ENCODE measurements around the gene ARID3A.

DNA sequence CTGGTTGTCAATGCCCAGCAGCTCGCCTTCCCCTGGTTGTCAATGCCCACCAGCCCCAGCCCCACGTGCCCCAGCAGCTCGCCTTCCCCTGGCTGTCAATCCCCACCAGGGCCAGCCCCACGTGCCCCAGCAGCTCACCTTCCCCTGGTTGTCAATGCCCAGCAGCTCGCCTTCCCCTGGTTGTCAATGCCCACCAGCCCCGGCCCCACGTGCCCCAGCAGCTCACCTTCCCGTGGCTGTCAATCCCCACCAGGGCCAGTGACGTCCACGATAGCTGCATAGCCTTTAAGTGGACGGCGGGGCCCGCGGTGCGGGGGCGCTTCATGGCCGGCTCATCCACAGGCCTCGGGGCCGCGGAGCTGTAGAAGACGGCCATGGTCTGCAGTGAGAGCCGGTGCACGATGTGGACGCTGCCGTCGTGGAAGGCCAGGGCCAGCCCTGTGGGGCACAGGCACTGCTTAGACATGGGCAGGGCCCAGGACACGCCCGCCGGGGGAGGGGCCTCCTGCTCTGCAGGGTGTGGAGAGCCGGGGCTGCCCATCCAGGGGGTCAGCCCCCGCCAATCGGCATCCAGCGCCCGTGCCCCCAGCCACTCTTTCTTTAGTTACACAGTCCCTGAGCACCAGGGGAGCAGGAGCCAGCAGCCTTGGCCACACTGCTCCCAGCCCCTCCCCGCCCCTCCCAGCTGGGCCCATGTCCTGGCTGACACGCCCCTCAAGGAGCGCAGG, 46.0 kb upstream of the ARID3A start:
- TF ChIP-seq CREM (IDR thresholded peaks at IDR 0.05) (no peak), CREM (CRISPR knock-in tag; IDR thresholded peaks at IDR 0.05) (no peak), ZNF282 (IDR thresholded peaks at IDR 0.05; ENCODE audit: partially characterized antibody) (no peak), POLR2AphosphoS5 (IDR thresholded peaks at IDR 0.05; ENCODE audit: low read depth, low read length) (no peak), RNF2 (conservative IDR thresholded peaks at IDR 0.05; ENCODE audit: low read depth) (no peak), POLR2A (IDR thresholded peaks at IDR 0.05; ENCODE audit: insufficient read depth in 1 of 2, low read depth in 2 of 2, low read length in 2 of 2) (0 out of 4 replicates have a peak, but pooled peaks of 1 of the 2 experiments have one; percentile 5), MEIS1 (CRISPR knock-in tag; IDR thresholded peaks at IDR 0.05; ENCODE audit: borderline replicate concordance) (no peak), NCOA1 (CRISPR knock-in tag; IDR thresholded peaks at IDR 0.05) (no peak), RFX5 (IDR thresholded peaks at IDR 0.05; ENCODE audit: low read depth, low read length) (no peak), EP300 (IDR thresholded peaks at IDR 0.05; ENCODE audit: low read depth in 2 of 2, low read length in 2 of 2) (no peak), EP300 (CRISPR knock-in tag; IDR thresholded peaks at IDR 0.05; ENCODE audit: borderline replicate concordance) (no peak), BCL3 (CRISPR knock-in tag; IDR thresholded peaks at IDR 0.05) (no peak), MAZ (IDR thresholded peaks at IDR 0.05; ENCODE audit: borderline replicate concordance, low read depth, low read length) (no peak), MAZ (CRISPR knock-in tag; IDR thresholded peaks at IDR 0.05; ENCODE audit: low read depth) (no peak), ZFP36L1 (CRISPR knock-in tag; IDR thresholded peaks at IDR 0.05) (no peak)
- TF ChIP-seq, protein P1, sequence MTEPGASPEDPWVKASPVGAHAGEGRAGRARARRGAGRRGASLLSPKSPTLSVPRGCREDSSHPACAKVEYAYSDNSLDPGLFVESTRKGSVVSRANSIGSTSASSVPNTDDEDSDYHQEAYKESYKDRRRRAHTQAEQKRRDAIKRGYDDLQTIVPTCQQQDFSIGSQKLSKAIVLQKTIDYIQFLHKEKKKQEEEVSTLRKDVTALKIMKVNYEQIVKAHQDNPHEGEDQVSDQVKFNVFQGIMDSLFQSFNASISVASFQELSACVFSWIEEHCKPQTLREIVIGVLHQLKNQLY (CRISPR knock-in tag; IDR thresholded peaks at IDR 0.05) = no peak
- TF ChIP-seq, protein P2, sequence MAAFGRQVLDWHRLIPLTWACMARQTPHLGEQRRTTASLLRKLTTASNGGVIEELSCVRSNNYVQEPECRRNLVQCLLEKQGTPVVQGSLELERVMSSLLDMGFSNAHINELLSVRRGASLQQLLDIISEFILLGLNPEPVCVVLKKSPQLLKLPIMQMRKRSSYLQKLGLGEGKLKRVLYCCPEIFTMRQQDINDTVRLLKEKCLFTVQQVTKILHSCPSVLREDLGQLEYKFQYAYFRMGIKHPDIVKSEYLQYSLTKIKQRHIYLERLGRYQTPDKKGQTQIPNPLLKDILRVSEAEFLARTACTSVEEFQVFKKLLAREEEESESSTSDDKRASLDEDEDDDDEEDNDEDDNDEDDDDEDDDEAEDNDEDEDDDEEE (CRISPR knock-in tag; IDR thresholded peaks at IDR 0.05) = no peak

All from HepG2 (cell line).